ENCODE data around the gene PNPLA5. TPM values are rescaled to one million over a fixed set of nuclear protein-coding genes. Genes with fewer than 3 reads are reported as not detected.

PNPLA5 gene
- total RNA-seq, 1 experiment from 2014 or later, result not detected

DNA sequence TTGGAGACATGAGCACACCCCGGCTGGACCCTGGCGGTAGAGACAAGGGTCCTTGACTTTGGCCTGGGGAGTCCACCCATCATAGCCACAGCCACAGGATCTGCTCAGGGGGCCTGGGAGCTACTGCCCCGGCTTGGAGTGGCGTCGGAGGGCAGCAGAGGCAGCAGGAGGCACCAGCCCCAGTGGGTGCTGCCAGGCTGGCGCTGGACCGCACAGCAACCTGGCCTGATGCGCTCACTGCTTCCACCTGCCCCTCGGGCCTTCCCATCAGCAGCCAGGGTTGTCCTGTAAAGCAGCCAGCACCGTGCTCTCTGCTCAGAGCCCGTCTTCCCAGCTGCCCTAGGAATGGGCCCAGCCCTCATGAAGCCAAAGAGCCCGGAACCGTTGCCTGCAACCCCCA is 51.4 kb downstream of the PNPLA5 start:
- Histone ChIP-seq H3K4me3 (no peak overlapping the region), H3K27me3 (replicated peaks) (peaks cover 6% of the 10 kb centered on the region), H3K36me3 (no peaks in the 10 kb centered on the region), H3K4me1 (replicated peaks) (no peaks in the 10 kb centered on the region), H3K9me3 (replicated peaks) (no peaks in the 10 kb centered on the region), H3K27ac (no peak overlapping the region)
- DNase-seq (ENCODE audit: low read depth in 1 of 2, low spot score in 2 of 2), result no peak

DNA sequence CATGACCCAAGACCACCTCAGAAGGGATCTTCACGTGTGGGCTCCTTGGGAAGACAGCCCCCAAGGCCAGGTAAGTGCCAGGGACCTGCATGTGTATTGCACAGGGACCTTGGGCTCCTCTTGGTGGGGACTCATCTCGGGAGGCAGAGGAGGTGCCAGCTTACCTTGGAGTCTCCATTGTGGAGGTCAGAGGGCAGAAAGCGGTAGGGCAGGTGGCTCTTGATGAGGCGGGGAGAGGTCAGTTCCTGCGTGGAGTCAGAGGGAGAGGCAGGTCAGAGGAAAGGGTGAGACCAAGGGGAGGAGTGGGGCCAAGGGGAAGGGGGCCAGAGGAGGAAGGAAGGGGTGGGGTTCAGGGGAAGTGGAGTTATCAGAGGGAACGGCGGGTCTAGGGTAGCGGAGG is 52.0 kb downstream of the PNPLA5 start:
- Histone ChIP-seq H3K4me1 (replicated peaks) (no peaks in the 10 kb centered on the region), H3K9me3 (replicated peaks) (no peaks in the 10 kb centered on the region), H3K36me3 (no peaks in the 10 kb centered on the region)

DNA sequence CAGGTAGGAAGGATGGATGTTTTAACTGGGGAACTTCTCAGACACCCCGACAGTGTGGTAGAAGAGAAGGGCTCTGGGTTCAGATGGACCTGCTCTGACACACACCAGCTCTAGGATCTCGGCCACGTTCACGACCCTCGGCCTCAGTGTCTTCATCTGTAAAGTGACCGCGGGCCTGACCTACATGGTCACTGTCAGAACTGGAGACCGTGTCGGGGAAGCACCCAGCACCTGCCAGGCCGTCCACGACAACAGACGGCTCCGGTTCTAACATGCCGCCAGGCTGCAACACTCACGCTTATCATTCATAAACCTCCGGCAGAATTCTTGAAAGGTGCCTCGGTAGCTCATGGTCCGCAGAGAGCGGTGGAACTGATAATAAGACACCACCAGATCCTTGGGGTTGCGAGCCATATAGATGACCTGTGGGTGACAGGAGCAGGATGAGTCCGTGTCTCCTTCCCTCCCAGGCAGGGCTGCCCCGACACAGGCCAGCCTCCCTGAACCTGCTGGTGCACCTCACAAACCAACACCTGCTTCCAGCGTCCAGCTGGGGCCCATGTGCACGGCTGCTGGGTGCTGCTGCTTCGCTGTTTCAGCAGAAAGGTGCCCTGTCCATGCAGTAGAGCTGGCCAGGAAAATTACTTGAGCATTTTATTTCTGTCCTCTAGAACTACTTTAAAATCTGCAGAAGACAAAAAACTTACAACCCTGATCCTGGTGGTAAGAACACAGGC is 53.1 kb downstream of the PNPLA5 start:
- H3K9me3 ChIP-seq (replicated peaks), result no peaks in the 10 kb centered on the region
- no peak overlapping the region for H3K27ac ChIP-seq
- H3K4me3 ChIP-seq, result no peak overlapping the region
- peaks cover 6% of the 10 kb centered on the region for H3K27me3 ChIP-seq (replicated peaks)
- no peak for DNase-seq (ENCODE audit: low read depth in 1 of 2, low spot score in 2 of 2)
- no peaks in the 10 kb centered on the region for H3K36me3 ChIP-seq
- H3K4me1 ChIP-seq (replicated peaks), result no peaks in the 10 kb centered on the region

More for the DNA sequence above, 52.0 kb downstream of the PNPLA5 start:
- Histone ChIP-seq H3K4me3 (no peak overlapping the region), H3K27ac (no peak overlapping the region), H3K27me3 (replicated peaks) (peaks cover 6% of the 10 kb centered on the region)
- no peak for DNase-seq (ENCODE audit: low read depth in 1 of 2, low spot score in 2 of 2)

DNA sequence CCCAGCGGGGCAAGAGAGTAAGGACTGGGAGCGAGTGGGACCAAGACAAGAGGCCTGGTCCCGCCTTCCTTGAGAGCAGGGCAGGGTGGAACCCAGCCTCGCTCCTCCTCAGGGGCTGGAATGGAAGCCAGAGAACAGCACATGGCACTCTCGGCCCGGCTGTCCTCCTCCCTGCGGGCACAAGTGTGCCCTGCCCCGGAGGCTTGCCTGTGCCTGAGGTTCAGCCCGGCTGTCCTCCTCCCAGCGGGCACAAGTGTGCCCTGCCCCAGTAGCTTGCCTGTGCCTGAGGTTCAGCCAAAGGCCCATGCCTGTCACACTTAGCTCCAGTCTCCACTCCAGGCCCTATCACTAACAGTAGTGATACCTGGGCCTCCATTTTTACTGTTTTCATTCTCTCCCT is 53.7 kb downstream of the PNPLA5 start:
- no peak overlapping the region for H3K27ac ChIP-seq
- H3K36me3 ChIP-seq, result no peaks in the 10 kb centered on the region
- DNase-seq (ENCODE audit: low read depth in 1 of 2, low spot score in 2 of 2), result no peak
- no peaks in the 10 kb centered on the region for H3K9me3 ChIP-seq (replicated peaks)
- peaks cover 6% of the 10 kb centered on the region for H3K27me3 ChIP-seq (replicated peaks)
- no peaks in the 10 kb centered on the region for H3K4me1 ChIP-seq (replicated peaks)
- H3K4me3 ChIP-seq, result no peak overlapping the region

DNA sequence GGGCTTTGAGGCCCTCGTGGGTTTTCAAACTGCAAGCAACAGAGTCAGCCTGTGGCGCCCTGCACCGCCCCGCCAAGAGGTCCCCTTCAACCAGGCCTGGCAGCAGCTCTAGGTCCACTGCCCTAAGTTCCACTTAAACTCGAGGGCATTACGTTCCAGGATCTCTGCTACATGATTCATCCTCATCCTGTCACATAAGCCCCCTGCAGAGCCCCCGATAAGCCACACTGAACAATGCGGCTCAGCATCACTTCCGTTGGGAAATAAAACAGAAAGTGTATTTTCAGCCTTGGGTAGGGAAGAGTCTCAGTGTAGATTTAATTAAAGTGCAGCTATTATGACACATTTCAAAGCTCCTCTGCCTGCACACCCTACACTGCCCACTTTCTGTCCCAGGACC is 54.1 kb downstream of the PNPLA5 start:
- no peak for DNase-seq (ENCODE audit: low read depth in 1 of 2, low spot score in 2 of 2)
- no peaks in the 10 kb centered on the region for H3K36me3 ChIP-seq
- H3K4me3 ChIP-seq, result no peak overlapping the region
- H3K9me3 ChIP-seq (replicated peaks), result no peaks in the 10 kb centered on the region
- peaks cover 6% of the 10 kb centered on the region for H3K27me3 ChIP-seq (replicated peaks)
- no peaks in the 10 kb centered on the region for H3K4me1 ChIP-seq (replicated peaks)
- H3K27ac ChIP-seq, result no peak overlapping the region

DNA sequence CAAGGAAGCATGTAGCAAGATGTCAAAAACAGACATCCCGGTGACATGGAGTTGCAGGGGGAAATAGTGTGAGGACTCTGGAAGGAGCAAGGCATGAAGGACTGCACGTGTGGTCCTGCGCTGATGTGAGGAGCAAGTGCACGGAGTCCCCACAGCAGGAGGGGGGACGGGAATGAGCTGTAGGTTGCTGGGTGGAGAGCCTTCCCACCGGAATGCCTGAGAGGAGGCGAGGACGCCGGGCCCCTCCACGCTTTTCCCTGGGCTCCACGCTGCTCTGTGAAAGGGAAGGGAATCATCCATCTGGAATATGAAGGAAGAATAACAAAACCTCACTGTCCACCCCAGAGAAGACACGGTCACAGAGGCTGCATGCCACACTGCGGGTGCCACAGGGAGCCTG is 56.1 kb downstream of the PNPLA5 start:
- H3K4me1 ChIP-seq (replicated peaks), result no peaks in the 10 kb centered on the region
- no peaks in the 10 kb centered on the region for H3K36me3 ChIP-seq
- no peaks in the 10 kb centered on the region for H3K9me3 ChIP-seq (replicated peaks)
- H3K27ac ChIP-seq, result no peak overlapping the region
- DNase-seq (ENCODE audit: low read depth in 1 of 2, low spot score in 2 of 2), result no peak
- H3K27me3 ChIP-seq (replicated peaks), result peaks cover 6% of the 10 kb centered on the region; the same call in 1 of the 2 replicates
- H3K4me3 ChIP-seq, result no peak overlapping the region

DNA sequence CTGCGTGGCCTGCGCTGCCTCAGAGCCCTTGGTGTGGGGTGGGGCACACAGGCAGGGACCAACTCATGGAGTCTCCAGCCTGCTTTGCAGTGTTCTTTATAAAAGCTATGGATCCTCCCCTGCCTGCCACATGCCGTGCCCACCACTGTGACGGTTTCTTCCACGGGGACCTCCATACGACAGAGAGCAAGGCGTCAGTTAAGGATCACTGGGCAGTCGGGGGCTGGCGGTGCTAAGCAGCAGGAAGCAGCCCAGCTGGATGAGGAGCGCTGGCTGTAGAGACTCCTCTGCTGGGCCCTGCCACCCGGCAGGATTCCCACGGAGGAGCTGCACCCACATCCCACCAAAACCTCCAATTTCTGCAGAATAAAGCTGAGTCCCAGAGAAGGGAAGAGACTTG is 56.6 kb downstream of the PNPLA5 start:
- H3K36me3 ChIP-seq, result no peaks in the 10 kb centered on the region
- H3K9me3 ChIP-seq (replicated peaks), result no peaks in the 10 kb centered on the region
- peaks cover 6% of the 10 kb centered on the region; the same call in 1 of the 2 replicates for H3K27me3 ChIP-seq (replicated peaks)
- H3K27ac ChIP-seq, result no peak overlapping the region
- H3K4me3 ChIP-seq, result no peak overlapping the region
- H3K4me1 ChIP-seq (replicated peaks), result no peaks in the 10 kb centered on the region
- no peak for DNase-seq (ENCODE audit: low read depth in 1 of 2, low spot score in 2 of 2)

DNA sequence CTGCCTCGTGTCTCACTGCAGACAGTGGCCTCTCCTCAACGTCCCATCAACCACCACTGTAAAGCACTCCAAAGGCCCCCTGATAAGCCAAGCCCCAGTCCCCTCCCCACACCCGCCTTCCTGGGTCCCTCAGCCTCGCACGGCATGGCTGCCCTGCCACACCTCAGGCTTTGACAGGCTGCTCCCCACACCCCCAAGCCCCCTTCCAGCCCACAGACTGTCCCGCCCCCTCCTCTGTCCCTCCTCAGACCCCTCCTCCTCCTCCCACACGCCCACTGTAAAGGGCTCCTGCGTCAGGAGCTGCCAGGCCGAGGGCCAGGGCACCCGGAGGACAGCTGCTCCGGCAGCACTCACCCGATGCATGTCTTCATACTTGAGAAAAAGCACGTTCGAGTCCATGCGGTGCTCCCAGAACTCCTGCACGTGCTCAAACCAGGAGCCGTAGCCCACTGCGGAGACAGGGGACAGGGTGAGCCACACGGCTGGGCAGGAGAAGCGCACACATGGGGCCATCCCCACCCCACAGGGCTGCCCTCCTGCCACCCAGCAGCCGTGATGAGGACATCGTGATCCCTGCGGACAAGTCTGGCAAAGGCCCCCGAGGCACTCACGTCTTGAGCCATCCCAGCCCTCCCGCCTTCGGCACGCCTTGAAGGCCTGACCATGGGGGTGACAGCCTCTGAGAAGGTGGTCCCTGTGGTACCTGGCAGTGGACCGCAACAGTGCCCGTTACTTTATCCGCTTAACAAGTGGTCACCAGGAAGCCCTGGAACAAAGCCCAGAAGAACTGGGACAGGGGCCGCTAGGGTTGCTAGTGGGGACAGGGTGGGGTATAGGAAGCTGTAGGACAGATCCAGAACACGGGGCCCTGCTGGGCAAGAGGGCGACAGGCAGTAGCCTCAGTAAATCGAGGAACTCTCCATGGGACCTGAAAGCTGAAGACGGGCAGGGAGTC is 58.2 kb downstream of the PNPLA5 start:
- Histone ChIP-seq H3K4me3 (no peak overlapping the region), H3K36me3 (no peaks in the 10 kb centered on the region), H3K9me3 (replicated peaks) (no peaks in the 10 kb centered on the region), H3K27ac (no peak overlapping the region), H3K27me3 (replicated peaks) (no peaks in the 10 kb centered on the region), H3K4me1 (replicated peaks) (no peaks in the 10 kb centered on the region)
- DNase-seq (ENCODE audit: low read depth in 1 of 2, low spot score in 2 of 2), result no peak

DNA sequence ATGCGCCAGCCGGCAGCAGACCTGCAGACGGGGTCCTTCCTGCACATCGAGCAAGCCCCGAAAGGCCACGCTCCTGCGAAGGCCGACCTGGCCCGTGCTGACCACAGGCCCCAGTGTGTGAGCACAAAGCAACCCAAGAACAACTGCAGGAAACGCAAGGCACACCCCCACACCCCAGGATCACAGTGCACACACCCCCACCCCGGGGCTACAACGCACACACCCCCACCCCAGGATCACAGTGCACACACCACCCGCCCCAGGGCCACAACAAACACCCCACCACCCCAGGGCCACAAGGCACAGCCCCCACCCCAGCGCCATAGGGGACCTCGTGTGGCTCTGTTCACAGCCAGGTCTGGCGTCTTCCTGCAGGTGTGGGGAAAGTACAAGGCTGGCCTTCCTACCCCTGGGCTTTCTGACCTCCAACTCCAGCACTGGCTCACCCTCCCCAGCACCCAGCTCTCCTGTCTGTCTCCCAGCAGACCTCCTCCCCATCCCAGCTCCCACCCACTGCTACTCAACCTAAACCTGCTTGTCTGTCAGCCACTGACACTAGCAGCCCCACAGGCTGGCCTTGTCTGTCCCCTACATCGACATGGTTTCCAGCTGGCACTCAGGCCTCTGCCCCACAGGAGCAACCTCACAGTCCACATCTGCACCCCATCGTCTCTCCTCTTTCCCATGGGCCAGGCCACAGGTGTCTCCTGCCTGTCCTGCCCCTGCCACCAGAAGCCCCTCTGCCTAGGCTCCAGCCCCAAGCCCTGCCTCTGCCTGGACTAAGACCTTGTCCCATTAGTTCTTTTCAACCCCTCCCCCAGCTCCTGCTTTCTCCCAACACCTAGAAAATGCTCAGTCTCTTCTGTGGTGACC is 59.2 kb downstream of the PNPLA5 start:
- Histone ChIP-seq H3K4me3 (no peak overlapping the region), H3K9me3 (replicated peaks) (no peaks in the 10 kb centered on the region), H3K36me3 (no peaks in the 10 kb centered on the region), H3K27me3 (replicated peaks) (no peaks in the 10 kb centered on the region), H3K27ac (no peak overlapping the region), H3K4me1 (replicated peaks) (no peaks in the 10 kb centered on the region)
- no peak for DNase-seq (ENCODE audit: low read depth in 1 of 2, low spot score in 2 of 2)

DNA sequence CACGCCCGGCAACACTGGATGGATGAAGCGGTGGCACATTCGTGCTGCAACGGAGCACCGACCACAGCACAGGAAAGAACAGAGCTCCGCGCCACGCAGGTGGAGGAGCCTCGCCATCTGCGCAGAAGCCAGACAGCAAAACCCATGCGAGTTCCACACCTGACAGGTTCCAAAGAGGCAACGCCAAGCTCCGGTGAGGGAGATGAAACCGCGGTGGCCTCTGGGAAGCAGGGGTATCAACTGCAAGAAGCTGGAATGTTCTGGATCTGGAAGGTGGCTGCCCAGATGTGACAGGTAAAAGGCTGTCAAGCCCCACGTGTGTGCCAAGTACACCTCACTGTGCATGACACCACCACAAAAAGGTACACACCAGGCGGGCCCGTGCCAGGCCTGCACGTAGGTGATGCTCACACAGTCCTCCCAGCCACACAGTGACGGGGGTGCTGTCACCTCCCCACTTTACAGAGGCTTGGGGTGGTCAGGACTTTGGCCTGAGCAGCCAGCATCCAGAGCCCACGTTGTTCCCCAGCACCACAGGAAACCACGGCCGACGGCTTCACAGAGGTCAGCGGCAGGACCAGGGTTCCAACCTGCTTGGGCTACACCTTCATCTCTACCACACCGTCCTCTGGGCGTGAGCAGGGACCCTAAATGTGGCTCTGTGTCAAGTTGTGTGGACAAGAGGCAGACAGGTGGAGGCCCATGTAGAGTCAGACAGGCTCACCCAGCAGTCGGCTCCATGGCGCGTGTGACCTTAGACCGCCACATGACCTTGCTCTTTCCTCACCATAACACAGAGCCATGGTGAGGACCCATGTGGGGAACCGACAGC is 60.0 kb downstream of the PNPLA5 start:
- no peak for DNase-seq (ENCODE audit: low read depth in 1 of 2, low spot score in 2 of 2)
- H3K27ac ChIP-seq, result no peak overlapping the region
- no peaks in the 10 kb centered on the region for H3K36me3 ChIP-seq
- H3K4me1 ChIP-seq (replicated peaks), result no peaks in the 10 kb centered on the region
- no peaks in the 10 kb centered on the region for H3K27me3 ChIP-seq (replicated peaks)
- no peaks in the 10 kb centered on the region for H3K9me3 ChIP-seq (replicated peaks)
- H3K4me3 ChIP-seq, result no peak overlapping the region

DNA sequence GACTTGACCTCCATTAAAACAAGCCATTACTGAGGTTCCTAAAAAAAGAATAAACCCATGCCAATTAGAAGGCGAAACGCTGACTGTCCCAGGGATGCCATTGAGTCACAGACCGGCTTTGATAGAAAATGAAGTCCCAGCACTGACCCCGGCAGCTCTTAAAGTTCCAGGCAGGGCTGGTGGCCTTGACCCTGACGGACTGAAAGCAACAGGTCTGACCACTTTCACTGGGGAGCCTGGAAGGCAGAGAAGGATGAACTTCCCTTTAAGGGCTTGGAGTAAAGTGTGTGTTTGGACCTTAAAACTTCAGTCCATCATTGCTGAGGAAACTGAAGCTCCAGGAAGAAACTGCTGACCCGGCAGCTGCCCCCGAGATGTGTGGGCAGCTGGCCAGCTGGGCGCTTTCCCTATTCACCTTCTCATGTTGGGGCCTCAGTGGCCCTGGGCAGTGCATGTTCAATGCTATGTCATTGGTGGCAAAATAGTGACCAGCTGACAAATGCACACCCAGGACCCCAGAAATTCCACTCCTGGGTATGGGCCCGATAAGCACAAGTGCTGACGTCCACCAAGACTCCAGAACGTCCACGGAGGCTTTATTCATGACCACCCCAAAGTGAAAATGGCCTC is 60.8 kb downstream of the PNPLA5 start:
- Histone ChIP-seq H3K36me3 (no peaks in the 10 kb centered on the region), H3K27me3 (replicated peaks) (no peaks in the 10 kb centered on the region), H3K9me3 (replicated peaks) (no peaks in the 10 kb centered on the region), H3K27ac (no peak overlapping the region), H3K4me3 (no peak overlapping the region), H3K4me1 (replicated peaks) (no peaks in the 10 kb centered on the region)
- no peak for DNase-seq (ENCODE audit: low read depth in 1 of 2, low spot score in 2 of 2)

DNA sequence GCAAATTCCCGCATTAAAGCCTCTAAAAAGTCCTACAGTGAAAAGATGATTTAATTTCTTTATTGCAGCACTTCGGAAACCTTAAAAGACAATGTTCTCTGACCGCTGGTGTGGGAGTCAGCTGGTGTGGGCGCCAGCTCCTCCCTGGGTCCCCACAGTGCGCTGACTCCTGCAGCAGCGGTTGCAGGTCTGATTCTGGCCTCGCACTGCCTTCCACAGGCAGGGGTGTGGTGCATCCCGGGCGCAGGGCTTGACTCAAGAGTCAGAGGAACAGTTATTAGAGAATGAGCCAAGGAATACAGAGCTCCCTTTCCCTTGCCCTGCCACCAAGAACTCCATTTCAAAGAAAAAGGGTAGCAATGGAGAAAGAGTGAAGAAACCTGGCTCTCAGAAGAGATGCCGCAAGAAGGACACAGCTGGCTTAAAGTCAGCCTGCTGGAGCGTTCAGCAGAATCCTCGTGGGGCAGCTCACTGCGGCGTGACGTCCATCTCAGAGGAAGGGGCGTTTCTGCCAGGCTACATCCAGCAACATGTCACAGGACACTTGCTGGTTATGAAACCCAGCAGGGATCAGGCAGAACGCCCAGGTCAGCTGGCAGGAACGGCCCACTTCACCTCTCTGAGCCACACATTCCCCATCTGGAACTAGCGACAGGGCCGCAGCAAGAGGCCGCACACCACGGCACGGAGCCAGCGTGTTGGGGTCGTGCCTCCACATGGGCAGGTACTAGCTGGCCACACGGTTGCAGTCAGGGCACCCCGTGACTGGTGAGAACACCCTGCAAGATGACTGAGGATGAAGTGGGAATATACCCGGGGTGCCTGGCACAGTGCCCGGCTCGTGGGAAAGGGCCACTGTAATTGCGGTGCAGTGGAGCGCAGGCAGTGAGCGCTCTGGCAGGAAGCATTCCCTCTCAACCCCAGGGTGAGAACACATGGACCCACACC is 61.6 kb downstream of the PNPLA5 start:
- no peak overlapping the region for H3K27ac ChIP-seq
- H3K4me1 ChIP-seq (replicated peaks), result no peaks in the 10 kb centered on the region
- H3K27me3 ChIP-seq (replicated peaks), result peaks cover 3% of the 10 kb centered on the region; the same call in 1 of the 2 replicates
- DNase-seq (ENCODE audit: low read depth in 1 of 2, low spot score in 2 of 2), result no peak
- H3K36me3 ChIP-seq, result no peaks in the 10 kb centered on the region
- no peaks in the 10 kb centered on the region for H3K9me3 ChIP-seq (replicated peaks)
- no peak overlapping the region for H3K4me3 ChIP-seq
